GM23338 (cell line): ENCODE measurements around the gene ZC3H14. TPM values are rescaled to one million over a fixed set of nuclear protein-coding genes. Genes with fewer than 3 reads are reported as not detected.

Experiments used
- ATAC-seq: fragments of 200-7000 bp; cut with Tn5 transposase; 3 replicates; pipeline ENCODE4 v1.9.1; 2020
- DNase-seq: peaks from one replicate; pipeline ENCODE4 v3.0.0-alpha.2; 2015; ENCODE audit warnings: low spot score
- H2AFZ ChIP-seq: fragments of 200-600 bp; sonication (generic); 2 replicates; pipeline ENCODE4 v1.8.0; 2016; ENCODE audit warnings: antibody characterized with exemption, mild to moderate bottlenecking, moderate library complexity
- H3F3A ChIP-seq: fragments of 200-600 bp; sonication (generic); replicated peaks from 2 replicates; pipeline ENCODE4 v1.8.0; 2017; ENCODE audit warnings: antibody characterized with exemption, mixed run types, low read depth
- H3K27ac ChIP-seq: fragments of 200-600 bp; sonication (generic); 2 replicates; pipeline ENCODE4 v1.6.1; 2016; ENCODE audit warnings: low read depth
- H3K27me3 ChIP-seq: fragments of 200-600 bp; sonication (generic); 2 replicates; pipeline ENCODE4 v1.8.0; 2016; ENCODE audit warnings: mild to moderate bottlenecking, mixed run types, moderate library complexity; ENCODE audit not compliant: insufficient read depth
- H3K36me3 ChIP-seq: fragments of 200-600 bp; sonication (generic); 2 replicates; pipeline ENCODE4 v1.8.0; 2016; ENCODE audit warnings: mild to moderate bottlenecking; ENCODE audit not compliant: insufficient read depth
- H3K4me1 ChIP-seq: fragments of 200-600 bp; sonication (generic); 2 replicates; pipeline ENCODE4 v1.8.0; 2016; ENCODE audit warnings: mild to moderate bottlenecking, moderate library complexity; ENCODE audit not compliant: insufficient read depth
- H3K4me2 ChIP-seq: fragments of 200-600 bp; sonication (generic); 2 replicates; pipeline ENCODE4 v1.7.1; 2017; ENCODE audit warnings: mixed run types
- H3K4me3 ChIP-seq: fragments of 200-600 bp; sonication (generic); 2 replicates; pipeline ENCODE4 v1.6.1; 2016; ENCODE audit warnings: mixed run types
- H3K79me2 ChIP-seq: fragments of 200-600 bp; sonication (generic); replicated peaks from 2 replicates; pipeline ENCODE4 v1.8.0; 2017; ENCODE audit warnings: mild to moderate bottlenecking; ENCODE audit not compliant: insufficient read depth
- H3K9me2 ChIP-seq: fragments of 200-600 bp; sonication (generic); 2 replicates; pipeline ENCODE4 v1.8.0; 2017; ENCODE audit not compliant: insufficient read depth
- H4K20me1 ChIP-seq: fragments of 200-600 bp; sonication (generic); replicated peaks from 2 replicates; pipeline ENCODE4 v1.8.0; 2017; ENCODE audit warnings: mild to moderate bottlenecking; ENCODE audit not compliant: insufficient read depth
- H3K27ac Mint-ChIP-seq: 2 replicates; pipeline ENCODE4 v1.8.0; 2020; ENCODE audit warnings: inconsistent platforms, mild to moderate bottlenecking, moderate library complexity, mixed read lengths
- H3K27me3 Mint-ChIP-seq: 3 replicates; pipeline ENCODE4 v1.8.0; 2022; ENCODE audit warnings: low read depth, mild to moderate bottlenecking, moderate library complexity, mixed read lengths, inconsistent platforms; ENCODE audit not compliant: insufficient read depth, poor library complexity
- H3K36me3 Mint-ChIP-seq: 3 replicates; pipeline ENCODE4 v1.8.0; 2021; ENCODE audit warnings: low read depth, mild to moderate bottlenecking, inconsistent platforms, moderate library complexity, mixed read lengths
- H3K4me1 Mint-ChIP-seq: 3 replicates; pipeline ENCODE4 v1.8.0; 2020; ENCODE audit warnings: mild to moderate bottlenecking, inconsistent platforms, mixed read lengths
- H3K4me3 Mint-ChIP-seq: 3 replicates; pipeline ENCODE4 v1.8.0; 2021; ENCODE audit warnings: moderate library complexity, mild to moderate bottlenecking, inconsistent platforms, mixed read lengths
- H3K9me3 Mint-ChIP-seq: 3 replicates; pipeline ENCODE4 v1.8.0; 2020; ENCODE audit warnings: moderate library complexity, mild to moderate bottlenecking, inconsistent platforms, mixed read lengths
- CREB1 ChIP-seq: fragments of 250-450 bp; sonication (Bioruptor Pico); IDR thresholded peaks from 2 replicates; pipeline ENCODE4 v1.5.0; 2020; ENCODE audit warnings: low read depth, mild to moderate bottlenecking, moderate library complexity
- CTCF ChIP-seq, 2 experiments: fragments of 200-600 bp in 1 of 2; sonication (generic) in 1 of 2; conservative IDR thresholded peaks; 2 replicates each; pipeline versions ENCODE4 v1.5.1 to v1.6.1; 2016 to 2017; ENCODE audit warnings: antibody characterized with exemption in 2 of 2, low read depth in 2 of 2, mild to moderate bottlenecking in 2 of 2, moderate library complexity in 1 of 2
- EZH2 ChIP-seq: fragments of 200-600 bp; sonication (generic); IDR thresholded peaks from one replicate; pipeline ENCODE4 v1.8.0; 2017; ENCODE audit warnings: antibody characterized with exemption, mild to moderate bottlenecking, low read depth; ENCODE audit not compliant: unreplicated experiment
- EZH2phosphoT487 ChIP-seq: fragments of 200-600 bp; sonication (generic); IDR thresholded peaks from one replicate; pipeline ENCODE4 v1.8.1; 2018; ENCODE audit warnings: antibody characterized with exemption; ENCODE audit not compliant: unreplicated experiment
- JUNB ChIP-seq: IDR thresholded peaks from one replicate; pipeline ENCODE4 v1.6.1; 2016; ENCODE audit warnings: antibody characterized with exemption; ENCODE audit not compliant: unreplicated experiment
- NANOG ChIP-seq: IDR thresholded peaks from 2 replicates; pipeline ENCODE4 v1.6.1; 2016; ENCODE audit warnings: antibody characterized with exemption, borderline replicate concordance
- POLR2AphosphoS5 ChIP-seq: IDR thresholded peaks from 2 replicates; pipeline ENCODE4 v1.6.1; 2016; ENCODE audit warnings: antibody characterized with exemption, low read depth
- STAT1 ChIP-seq: IDR thresholded peaks from one replicate; pipeline ENCODE4 v1.6.1; 2016; ENCODE audit warnings: antibody characterized with exemption; ENCODE audit not compliant: unreplicated experiment
- ZNF114 ChIP-seq: fragments of 250-450 bp; sonication (Bioruptor Pico); IDR thresholded peaks from 2 replicates; pipeline ENCODE4 v1.5.0; 2020; ENCODE audit warnings: mild to moderate bottlenecking, moderate library complexity
- ZNF331 ChIP-seq: fragments of 250-450 bp; sonication (Bioruptor Pico); IDR thresholded peaks from 2 replicates; pipeline ENCODE4 v1.5.0; 2020; ENCODE audit warnings: low read depth, mild to moderate bottlenecking, moderate library complexity
- ZNF462 ChIP-seq: fragments of 250-450 bp; sonication (Bioruptor Pico); IDR thresholded peaks from 2 replicates; pipeline ENCODE4 v1.5.0; 2020; ENCODE audit warnings: mild to moderate bottlenecking, moderate library complexity
- polyA plus RNA-seq: library from polyadenylated mRNA; unstranded; fragments of >200 nt; fragmentation: Nextera tagmentation; extraction: Ambion mirVana; gene quantifications from 2 replicates; pipeline ENCODE4 v1.2.1, GENCODE V29; 2016
- total RNA-seq: library from RNA; depleted of rRNA; stranded (reverse); fragments of >200 nt; shearing (Covaris generic); gene quantifications from 2 replicates; pipeline ENCODE4 v1.2.3, GENCODE V29; 2014
- TF ChIP-seq, protein P1 (sequence below): IDR thresholded peaks from 2 replicates; pipeline ENCODE4 v1.6.1; 2016; ENCODE audit warnings: antibody characterized with exemption
- TF ChIP-seq, protein P2 (sequence below): IDR thresholded peaks from one replicate; pipeline ENCODE4 v1.6.1; 2018; ENCODE audit warnings: antibody characterized with exemption; ENCODE audit not compliant: unreplicated experiment

The ZC3H14 gene
- total and polyA plus RNA-seq, 2 experiments from 2014 or later: 63.2 to 87.9 TPM

DNA sequence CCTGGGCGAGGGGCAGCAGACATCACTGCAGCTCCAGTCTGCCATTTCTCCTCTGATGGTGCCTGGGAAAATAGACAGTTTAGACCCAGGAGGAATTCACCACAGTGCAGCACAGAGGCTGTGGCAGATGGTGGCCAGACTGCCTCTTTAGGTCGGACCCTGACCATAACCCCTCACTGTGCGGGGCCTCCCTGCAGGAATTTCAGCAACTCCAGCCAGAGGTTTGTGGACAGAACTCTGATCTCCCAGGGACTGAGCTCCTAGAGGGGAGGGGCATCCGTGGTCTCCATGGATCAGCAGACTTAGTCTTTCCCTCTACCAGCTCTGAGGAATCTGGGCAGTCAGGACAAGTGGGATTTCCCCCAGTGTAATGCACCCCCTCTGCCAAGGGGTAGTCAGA lies 106.5 kb downstream of the ZC3H14 start:
- DNase-seq: peak; percentile 5
- H3K36me3 Mint-ChIP-seq: peaks cover 2% of the 10 kb centered on the region; the same call in 2 of the 3 replicates

More for the DNA sequence above, 106.5 kb downstream of the ZC3H14 start:
- Histone ChIP-seq H3K27ac (no peak overlapping the region), H3K9me2 (no peaks in the 10 kb centered on the region; the same call in 1 of the 2 replicates), H3K4me3 (no peak overlapping the region), H3K4me2 (no peak overlapping the region), H3K79me2 (no peaks in the 10 kb centered on the region), H3K27me3 (no peaks in the 10 kb centered on the region), H2AFZ (no peak overlapping the region), H4K20me1 (no peaks in the 10 kb centered on the region), H3K4me1 (no peaks in the 10 kb centered on the region), H3K36me3 (no peaks in the 10 kb centered on the region), H3F3A (no peaks in the 10 kb centered on the region)
- no peaks in the 10 kb centered on the region for H3K4me1 Mint-ChIP-seq
- no peak overlapping the region for H3K27ac Mint-ChIP-seq
- no peaks in the 10 kb centered on the region for H3K27me3 Mint-ChIP-seq
- TF ChIP-seq CREB1 (CRISPR knock-in tag) (no peak), ZNF114 (CRISPR knock-in tag) (no peak), ZNF331 (CRISPR knock-in tag) (no peak), NANOG (no peak), STAT1 (no peak), EZH2 (no peak), JUNB (no peak), CTCF (conservative IDR thresholded peaks at IDR 0.05; ENCODE audit: low read depth in 2 of 2) (no peak), POLR2AphosphoS5 (no peak), ZNF462 (CRISPR knock-in tag) (no peak), EZH2phosphoT487 (no peak)
- TF ChIP-seq, protein P1, sequence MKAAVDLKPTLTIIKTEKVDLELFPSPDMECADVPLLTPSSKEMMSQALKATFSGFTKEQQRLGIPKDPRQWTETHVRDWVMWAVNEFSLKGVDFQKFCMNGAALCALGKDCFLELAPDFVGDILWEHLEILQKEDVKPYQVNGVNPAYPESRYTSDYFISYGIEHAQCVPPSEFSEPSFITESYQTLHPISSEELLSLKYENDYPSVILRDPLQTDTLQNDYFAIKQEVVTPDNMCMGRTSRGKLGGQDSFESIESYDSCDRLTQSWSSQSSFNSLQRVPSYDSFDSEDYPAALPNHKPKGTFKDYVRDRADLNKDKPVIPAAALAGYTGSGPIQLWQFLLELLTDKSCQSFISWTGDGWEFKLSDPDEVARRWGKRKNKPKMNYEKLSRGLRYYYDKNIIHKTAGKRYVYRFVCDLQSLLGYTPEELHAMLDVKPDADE: no peak
- TF ChIP-seq, protein P2, sequence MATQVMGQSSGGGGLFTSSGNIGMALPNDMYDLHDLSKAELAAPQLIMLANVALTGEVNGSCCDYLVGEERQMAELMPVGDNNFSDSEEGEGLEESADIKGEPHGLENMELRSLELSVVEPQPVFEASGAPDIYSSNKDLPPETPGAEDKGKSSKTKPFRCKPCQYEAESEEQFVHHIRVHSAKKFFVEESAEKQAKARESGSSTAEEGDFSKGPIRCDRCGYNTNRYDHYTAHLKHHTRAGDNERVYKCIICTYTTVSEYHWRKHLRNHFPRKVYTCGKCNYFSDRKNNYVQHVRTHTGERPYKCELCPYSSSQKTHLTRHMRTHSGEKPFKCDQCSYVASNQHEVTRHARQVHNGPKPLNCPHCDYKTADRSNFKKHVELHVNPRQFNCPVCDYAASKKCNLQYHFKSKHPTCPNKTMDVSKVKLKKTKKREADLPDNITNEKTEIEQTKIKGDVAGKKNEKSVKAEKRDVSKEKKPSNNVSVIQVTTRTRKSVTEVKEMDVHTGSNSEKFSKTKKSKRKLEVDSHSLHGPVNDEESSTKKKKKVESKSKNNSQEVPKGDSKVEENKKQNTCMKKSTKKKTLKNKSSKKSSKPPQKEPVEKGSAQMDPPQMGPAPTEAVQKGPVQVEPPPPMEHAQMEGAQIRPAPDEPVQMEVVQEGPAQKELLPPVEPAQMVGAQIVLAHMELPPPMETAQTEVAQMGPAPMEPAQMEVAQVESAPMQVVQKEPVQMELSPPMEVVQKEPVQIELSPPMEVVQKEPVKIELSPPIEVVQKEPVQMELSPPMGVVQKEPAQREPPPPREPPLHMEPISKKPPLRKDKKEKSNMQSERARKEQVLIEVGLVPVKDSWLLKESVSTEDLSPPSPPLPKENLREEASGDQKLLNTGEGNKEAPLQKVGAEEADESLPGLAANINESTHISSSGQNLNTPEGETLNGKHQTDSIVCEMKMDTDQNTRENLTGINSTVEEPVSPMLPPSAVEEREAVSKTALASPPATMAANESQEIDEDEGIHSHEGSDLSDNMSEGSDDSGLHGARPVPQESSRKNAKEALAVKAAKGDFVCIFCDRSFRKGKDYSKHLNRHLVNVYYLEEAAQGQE: no peak
- H3K4me3 Mint-ChIP-seq: no peak overlapping the region
- peaks cover 4% of the 10 kb centered on the region; the same call in 2 of the 3 replicates for H3K9me3 Mint-ChIP-seq
- ATAC-seq: no peak
